Osteocyte (in vitro differentiated cells): ENCODE measurements around the gene HNRNPR. TPM values are rescaled to one million over a fixed set of nuclear protein-coding genes. Genes with fewer than 3 reads are reported as not detected.

Experiments used
- DNase-seq: peaks from one replicate; pipeline ENCODE4 v3.0.0; 2021; ENCODE audit warnings: mixed read lengths; ENCODE audit not compliant: unreplicated experiment; ENCODE audit errors: extremely low spot score
- H3K27ac Mint-ChIP-seq: one replicate; pipeline ENCODE4 v1.8.0; 2021; ENCODE audit warnings: mild to moderate bottlenecking, mixed read lengths; ENCODE audit not compliant: unreplicated experiment
- H3K27me3 Mint-ChIP-seq: one replicate; pipeline ENCODE4 v1.8.0; 2021; ENCODE audit warnings: mixed read lengths; ENCODE audit not compliant: unreplicated experiment
- H3K36me3 Mint-ChIP-seq: one replicate; pipeline ENCODE4 v1.8.0; 2021; ENCODE audit warnings: mixed read lengths; ENCODE audit not compliant: unreplicated experiment
- H3K4me1 Mint-ChIP-seq: one replicate; pipeline ENCODE4 v1.8.0; 2021; ENCODE audit warnings: mixed read lengths; ENCODE audit not compliant: unreplicated experiment
- H3K4me3 Mint-ChIP-seq: one replicate; pipeline ENCODE4 v1.8.0; 2021; ENCODE audit warnings: mild to moderate bottlenecking, moderate library complexity, mixed read lengths; ENCODE audit not compliant: unreplicated experiment
- H3K9me3 Mint-ChIP-seq: one replicate; pipeline ENCODE4 v1.8.0; 2021; ENCODE audit warnings: mixed read lengths; ENCODE audit not compliant: unreplicated experiment
- CTCF ChIP-seq: fragments of 200-600 bp; sonication (generic); IDR thresholded peaks from 2 replicates; pipeline ENCODE4 v1.5.0; 2021; ENCODE audit warnings: antibody characterized with exemption, mild to moderate bottlenecking, moderate library complexity
- total RNA-seq: library from RNA; stranded (reverse); gene quantifications from 2 replicates; pipeline ENCODE4 v1.2.1, GENCODE V29; 2021

Gene HNRNPR
- total RNA-seq, 1 donor from 2014 or later: 140 TPM

GRCh38 chr1:23369335-23370013 lies 25.4 kb upstream of the HNRNPR start, which contains the start of gene ZNF436:
Gene ZNF436, minus strand, starts transcription at chr1:23369836. Its CDS starts 1,831 bp downstream, at chr1:23368005.
- H3K27ac Mint-ChIP-seq: peak within 1 kb of the TSS; percentile 98
- peaks cover 9% of the 10 kb centered on the region for H3K9me3 Mint-ChIP-seq
- TF ChIP-seq CTCF: no peak
- peak within 1 kb of the TSS; percentile 95 for H3K4me3 Mint-ChIP-seq
- peak; percentile 89 for DNase-seq
- peaks cover 42% of the 10 kb centered on the region for H3K4me1 Mint-ChIP-seq
- H3K36me3 Mint-ChIP-seq: peaks cover 27% of the 10 kb centered on the region
- no peaks in the 10 kb centered on the region for H3K27me3 Mint-ChIP-seq

- no peak for TF ChIP-seq CTCF
- Mint-ChIP-seq H3K4me3 (peak overlapping the region; percentile 95), H3K27ac (peak overlapping the region; percentile 98), H3K36me3 (peaks cover 32% of the 10 kb centered on the region), H3K27me3 (no peaks in the 10 kb centered on the region), H3K4me1 (peaks cover 42% of the 10 kb centered on the region), H3K9me3 (peaks cover 9% of the 10 kb centered on the region)
- peak; percentile 96 for DNase-seq
These were observed 24.7 kb upstream of the HNRNPR start for GRCh38 chr1:23368562-23369334.

DNA sequence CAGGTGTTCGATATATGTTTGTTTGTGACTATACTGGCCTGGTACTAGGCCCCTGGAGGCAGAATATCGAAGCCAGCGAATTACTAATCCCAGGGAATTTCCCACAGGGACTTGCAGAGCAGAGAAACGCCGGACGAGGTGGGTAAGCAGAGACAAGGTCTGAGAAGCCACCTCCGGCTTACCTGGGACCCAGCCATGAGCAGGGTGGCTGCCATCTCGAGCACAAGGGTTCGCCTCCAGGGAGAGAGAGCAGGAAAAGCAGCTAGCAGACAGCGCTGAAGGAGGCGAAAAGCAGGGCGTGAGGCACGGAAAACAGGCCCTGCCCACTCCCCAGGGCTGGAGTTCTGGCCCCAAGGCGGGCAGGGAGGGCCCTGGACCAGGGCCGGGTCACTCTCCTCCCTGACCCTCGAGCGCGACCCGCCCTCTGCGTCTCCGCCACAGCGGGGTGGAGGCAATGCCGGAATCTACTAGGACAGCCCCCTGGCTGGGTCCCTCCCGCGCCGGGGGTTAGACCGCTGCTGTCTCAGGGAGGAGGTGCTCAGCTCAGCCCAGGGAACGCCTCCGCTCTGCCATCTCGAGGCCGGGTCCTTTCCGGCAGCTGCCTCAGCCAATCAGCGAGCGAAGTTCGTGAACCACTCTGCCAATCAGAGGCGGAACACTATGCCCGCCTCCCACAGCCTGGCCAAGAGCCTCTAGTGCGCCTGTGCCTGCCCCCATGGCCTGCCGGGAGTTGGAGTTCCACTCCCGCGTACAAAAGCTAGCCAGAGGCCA lies 23.9 kb upstream of the HNRNPR start:
- Mint-ChIP-seq H3K4me1 (peaks cover 42% of the 10 kb centered on the region), H3K27ac (peak overlapping the region; percentile 98), H3K36me3 (peaks cover 39% of the 10 kb centered on the region), H3K4me3 (peak overlapping the region; percentile 95), H3K27me3 (no peaks in the 10 kb centered on the region), H3K9me3 (peaks cover 11% of the 10 kb centered on the region)
- no peak for TF ChIP-seq CTCF
- peak; percentile 99 for DNase-seq

DNA sequence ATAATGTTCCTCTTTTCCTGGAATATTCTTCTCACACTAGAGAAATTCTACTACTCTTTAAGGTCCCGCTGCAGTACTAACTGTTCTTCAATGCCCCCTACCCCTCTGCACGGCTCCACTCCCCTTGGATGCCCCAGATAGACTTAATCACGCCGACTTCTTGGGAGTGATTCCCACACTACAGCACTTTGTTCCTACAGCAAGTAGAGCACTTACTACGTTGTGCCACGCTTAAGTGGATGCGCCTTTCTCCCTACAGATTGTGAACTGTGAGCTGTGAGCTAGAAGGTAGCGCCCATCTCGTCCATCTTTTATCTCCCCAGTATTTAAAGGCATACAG lies 23.3 kb upstream of the HNRNPR start:
- Mint-ChIP-seq H3K4me1 (peaks cover 40% of the 10 kb centered on the region), H3K4me3 (peak overlapping the region; percentile 95), H3K36me3 (peaks cover 45% of the 10 kb centered on the region), H3K27me3 (no peaks in the 10 kb centered on the region), H3K27ac (peak overlapping the region; percentile 98), H3K9me3 (peaks cover 16% of the 10 kb centered on the region)
- no peak for DNase-seq
- no peak for TF ChIP-seq CTCF

DNA sequence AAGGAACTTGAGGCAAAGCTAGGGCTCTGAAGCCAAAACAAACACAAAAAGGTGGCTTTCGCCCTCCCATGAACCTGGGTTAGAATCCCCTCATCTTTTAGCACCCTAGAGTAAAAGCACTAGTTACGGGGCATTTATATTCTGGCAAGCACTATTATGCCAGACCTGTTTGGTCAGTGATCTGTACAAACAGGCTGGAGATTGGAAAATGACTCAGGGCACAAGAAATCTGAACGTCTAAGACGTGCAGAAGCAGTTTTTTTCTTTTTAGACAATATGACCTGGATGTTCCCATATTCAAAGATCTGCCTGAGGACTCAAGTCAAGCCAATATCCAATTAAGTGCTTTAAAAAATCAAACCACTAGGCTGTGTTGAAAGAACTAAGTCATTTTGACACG lies 22.5 kb upstream of the HNRNPR start:
- no peak for TF ChIP-seq CTCF
- Mint-ChIP-seq H3K27ac (peak overlapping the region; percentile 10), H3K27me3 (no peaks in the 10 kb centered on the region), H3K9me3 (peaks cover 21% of the 10 kb centered on the region), H3K4me3 (peak overlapping the region; percentile 95), H3K4me1 (peaks cover 32% of the 10 kb centered on the region), H3K36me3 (peaks cover 53% of the 10 kb centered on the region)
- no peak for DNase-seq
